Activated naive CD4-positive, alpha-beta T cell treated with anti-CD3 and anti-CD28 coated beads, Interleukin-2, amount 10 ng/mL, durations not matched to agents 7 days and 5 days (primary cell): ENCODE data around the gene PTBP1.
"Not testable (repeated sequence)": the region's sequence is repeated elsewhere in the genome, so short reads cannot be mapped to it uniquely, and the experiment has no call there.

Source experiments
- CTCF ChIA-PET: fragments of 350-600 bp; sonication (Branson Sonifier 250); formaldehyde crosslinking; loops from one replicate; lab custom pipeline; 2021; ENCODE audit warnings: antibody characterized with exemption; lab: Charles Lee
- DNase-seq: peaks from one replicate; pipeline ENCODE4 v3.0.0-alpha.2; 2020
- H3K27ac Mint-ChIP-seq: one replicate; pipeline ENCODE4 v1.8.0; 2021; ENCODE audit warnings: mild to moderate bottlenecking, moderate library complexity, mixed read lengths
- H3K27me3 Mint-ChIP-seq: one replicate; pipeline ENCODE4 v1.8.0; 2021; ENCODE audit warnings: mild to moderate bottlenecking, mixed read lengths
- H3K36me3 Mint-ChIP-seq: one replicate; pipeline ENCODE4 v1.8.0; 2021; ENCODE audit warnings: mixed read lengths
- H3K4me1 Mint-ChIP-seq: one replicate; pipeline ENCODE4 v1.8.0; 2021; ENCODE audit warnings: mixed read lengths
- H3K4me3 Mint-ChIP-seq: one replicate; pipeline ENCODE4 v1.8.0; 2021; ENCODE audit warnings: mild to moderate bottlenecking, moderate library complexity, mixed read lengths
- H3K9me3 Mint-ChIP-seq: one replicate; pipeline ENCODE4 v1.8.0; 2021; ENCODE audit warnings: mixed read lengths

Gene PTBP1

GRCh38 chr19:815079-815774 lies 18.0 kb downstream of the PTBP1 start:
- Mint-ChIP-seq H3K36me3 (peaks cover 28% of the 10 kb centered on the region), H3K27ac (no peak overlapping the region), H3K4me1 (no peaks in the 10 kb centered on the region), H3K9me3 (no peaks in the 10 kb centered on the region), H3K4me3 (no peak overlapping the region), H3K27me3 (peaks cover 9% of the 10 kb centered on the region)
- DNase-seq: no peak
- CTCF ChIA-PET: no interaction called here

- no peak overlapping the region for H3K4me3 Mint-ChIP-seq
- H3K36me3 Mint-ChIP-seq: peaks cover 23% of the 10 kb centered on the region
- CTCF ChIA-PET: no interaction called here
- H3K9me3 Mint-ChIP-seq: no peaks in the 10 kb centered on the region
- no peak overlapping the region for H3K27ac Mint-ChIP-seq
- peaks cover 16% of the 10 kb centered on the region for H3K27me3 Mint-ChIP-seq
- no peak for DNase-seq
- no peaks in the 10 kb centered on the region for H3K4me1 Mint-ChIP-seq
Measured at GRCh38 chr19:815775-816499, 18.7 kb downstream of the PTBP1 start.

DNA sequence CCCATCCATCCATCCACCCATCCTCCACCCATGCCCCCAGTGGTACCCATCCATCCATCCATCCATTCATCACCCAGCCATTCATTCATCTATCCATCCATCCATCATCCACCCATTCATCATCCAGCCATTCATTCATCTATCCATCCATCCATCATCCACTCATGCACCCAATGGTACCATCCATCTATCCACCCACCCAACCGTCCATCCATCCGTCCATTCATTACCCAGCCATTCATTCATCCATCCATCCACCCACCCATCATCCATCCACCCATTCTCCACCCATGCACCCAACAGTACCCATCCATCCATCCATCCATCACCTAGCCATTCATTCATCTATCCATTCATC lies 19.2 kb downstream of the PTBP1 start:
- DNase-seq: no peak
- peaks cover 21% of the 10 kb centered on the region for H3K27me3 Mint-ChIP-seq
- H3K9me3 Mint-ChIP-seq: no peaks in the 10 kb centered on the region
- H3K4me3 Mint-ChIP-seq: no peak overlapping the region
- H3K36me3 Mint-ChIP-seq: peaks cover 20% of the 10 kb centered on the region
- no peak overlapping the region for H3K27ac Mint-ChIP-seq
- CTCF ChIA-PET: no interaction called here
- H3K4me1 Mint-ChIP-seq: no peaks in the 10 kb centered on the region

GRCh38 chr19:820212-820611 lies 23.0 kb downstream of the PTBP1 start:
- not testable (repeated sequence) for H3K4me1 Mint-ChIP-seq, DNase-seq, H3K27ac Mint-ChIP-seq, H3K36me3 Mint-ChIP-seq, H3K4me3 Mint-ChIP-seq, H3K9me3 Mint-ChIP-seq
- CTCF ChIA-PET: interaction anchor here (0.7 kb wide), 1 partner anchor 101 kb away, joined by 3 read pairs; no protein-coding TSS in a partner anchor
- H3K27me3 Mint-ChIP-seq: peaks cover 50% of the 10 kb centered on the region

GRCh38 chr19:821231-821824 lies 24.1 kb downstream of the PTBP1 start:
- H3K9me3 Mint-ChIP-seq: no peaks in the 10 kb centered on the region
- no peak for DNase-seq
- no peak overlapping the region for H3K4me3 Mint-ChIP-seq
- H3K4me1 Mint-ChIP-seq: no peaks in the 10 kb centered on the region
- CTCF ChIA-PET: no interaction called here
- H3K27me3 Mint-ChIP-seq: peaks cover 57% of the 10 kb centered on the region
- H3K27ac Mint-ChIP-seq: no peak overlapping the region
- peaks cover 4% of the 10 kb centered on the region for H3K36me3 Mint-ChIP-seq

GRCh38 chr19:821825-822503 lies 24.7 kb downstream of the PTBP1 start, which contains the start of gene PLPPR3:
TSS of gene PLPPR3 (minus strand) at chr19:821955. CDS start at chr19:821559, 396 bp downstream.
- Mint-ChIP-seq H3K4me1 (no peaks in the 10 kb centered on the region), H3K27ac (no peak within 1 kb of the TSS), H3K36me3 (no peaks in the 10 kb centered on the region), H3K9me3 (no peaks in the 10 kb centered on the region), H3K4me3 (no peak within 1 kb of the TSS), H3K27me3 (peaks cover 57% of the 10 kb centered on the region)
- CTCF ChIA-PET: no interaction called here
- DNase-seq: no peak

GRCh38 chr19:823565-824121 lies 26.4 kb downstream of the PTBP1 start:
- H3K36me3 Mint-ChIP-seq: no peaks in the 10 kb centered on the region
- H3K4me3 Mint-ChIP-seq: no peak overlapping the region
- H3K9me3 Mint-ChIP-seq: no peaks in the 10 kb centered on the region
- DNase-seq: no peak
- peaks cover 57% of the 10 kb centered on the region for H3K27me3 Mint-ChIP-seq
- no peaks in the 10 kb centered on the region for H3K4me1 Mint-ChIP-seq
- no peak overlapping the region for H3K27ac Mint-ChIP-seq
- CTCF ChIA-PET: no interaction called here

- no peak for DNase-seq
- Mint-ChIP-seq H3K4me3 (no peak overlapping the region), H3K27me3 (peaks cover 57% of the 10 kb centered on the region), H3K27ac (no peak overlapping the region), H3K9me3 (no peaks in the 10 kb centered on the region), H3K4me1 (no peaks in the 10 kb centered on the region), H3K36me3 (no peaks in the 10 kb centered on the region)
- CTCF ChIA-PET: no interaction called here
Measured at GRCh38 chr19:824885-825284, 27.6 kb downstream of the PTBP1 start.

GRCh38 chr19:825897-826644 lies 28.8 kb downstream of the PTBP1 start:
- no peaks in the 10 kb centered on the region for H3K36me3 Mint-ChIP-seq
- H3K27me3 Mint-ChIP-seq: peaks cover 53% of the 10 kb centered on the region
- H3K4me1 Mint-ChIP-seq: no peaks in the 10 kb centered on the region
- no peak for DNase-seq
- H3K4me3 Mint-ChIP-seq: no peak overlapping the region
- H3K9me3 Mint-ChIP-seq: no peaks in the 10 kb centered on the region
- CTCF ChIA-PET: no interaction called here
- H3K27ac Mint-ChIP-seq: no peak overlapping the region

DNA sequence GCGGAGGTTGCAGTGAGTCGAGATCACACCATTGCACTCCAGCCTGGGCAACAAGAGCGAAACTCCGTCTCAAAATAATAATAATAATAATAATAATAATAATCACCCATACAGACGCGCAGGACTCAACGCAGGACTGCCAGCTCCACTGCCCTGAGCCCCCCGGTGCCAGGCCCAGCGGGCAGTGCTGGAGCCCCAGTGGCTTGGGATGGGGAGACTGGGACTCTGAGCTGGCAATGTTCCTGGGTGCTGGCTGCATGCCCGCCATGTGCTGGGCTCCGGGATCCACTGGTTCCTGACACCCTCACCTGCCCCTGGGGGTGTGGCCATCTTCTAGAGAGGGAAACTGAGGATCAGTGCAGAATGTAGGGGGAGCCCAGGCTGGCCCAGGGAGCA lies 30.1 kb downstream of the PTBP1 start:
- Mint-ChIP-seq H3K9me3 (no peaks in the 10 kb centered on the region), H3K27me3 (peaks cover 55% of the 10 kb centered on the region), H3K4me3 (no peak overlapping the region), H3K4me1 (no peaks in the 10 kb centered on the region), H3K36me3 (no peaks in the 10 kb centered on the region), H3K27ac (no peak overlapping the region)
- no peak for DNase-seq
- CTCF ChIA-PET: no interaction called here

DNA sequence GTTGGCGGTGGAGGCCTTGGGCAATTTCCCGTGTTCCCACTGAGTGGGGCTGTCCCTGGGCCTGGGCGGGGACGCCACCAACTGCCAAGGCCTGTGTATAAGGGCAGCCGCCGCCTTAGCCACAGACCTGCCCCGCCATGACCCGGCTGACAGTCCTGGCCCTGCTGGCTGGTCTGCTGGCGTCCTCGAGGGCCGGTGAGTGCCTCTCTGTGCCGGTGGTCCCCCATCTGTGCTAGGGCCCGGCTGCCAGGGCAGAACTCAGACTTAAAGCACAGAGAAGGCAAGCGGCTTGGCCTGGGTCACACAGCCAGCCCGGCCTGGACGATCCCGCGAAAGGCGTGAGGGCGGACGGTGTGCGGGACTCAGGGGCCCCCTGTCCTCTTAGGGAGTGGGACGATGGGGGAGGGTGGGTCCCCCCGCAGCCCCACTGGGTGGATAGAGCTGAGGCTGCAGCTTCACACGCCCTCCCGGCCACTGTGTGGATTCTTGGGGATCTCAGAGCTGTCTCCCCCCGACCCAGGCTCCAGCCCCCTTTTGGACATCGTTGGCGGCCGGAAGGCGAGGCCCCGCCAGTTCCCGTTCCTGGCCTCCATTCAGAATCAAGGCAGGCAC lies 30.6 kb downstream of the PTBP1 start, which contains the start of gene AZU1:
Gene AZU1 (plus strand): TSS at position 128 of the 612 bp plus-strand sequence. CDS start 10 bp downstream, at position 138.
- no peak for DNase-seq
- peaks cover 51% of the 10 kb centered on the region for H3K27me3 Mint-ChIP-seq
- no peak within 1 kb of the TSS for H3K4me3 Mint-ChIP-seq
- H3K27ac Mint-ChIP-seq: no peak within 1 kb of the TSS
- no peaks in the 10 kb centered on the region for H3K4me1 Mint-ChIP-seq
- CTCF ChIA-PET: no interaction called here
- H3K36me3 Mint-ChIP-seq: no peaks in the 10 kb centered on the region
- H3K9me3 Mint-ChIP-seq: no peaks in the 10 kb centered on the region

- CTCF ChIA-PET: no interaction called here
- H3K27me3 Mint-ChIP-seq: peaks cover 38% of the 10 kb centered on the region
- H3K4me1 Mint-ChIP-seq: no peaks in the 10 kb centered on the region
- no peaks in the 10 kb centered on the region for H3K9me3 Mint-ChIP-seq
- no peak overlapping the region for H3K27ac Mint-ChIP-seq
- no peaks in the 10 kb centered on the region for H3K36me3 Mint-ChIP-seq
- no peak overlapping the region for H3K4me3 Mint-ChIP-seq
- DNase-seq: no peak
Measured at GRCh38 chr19:829129-829758, 32.0 kb downstream of the PTBP1 start.
